WTC11 (cell line): ENCODE data around the gene COL19A1. TPM values are rescaled to one million over a fixed set of nuclear protein-coding genes. Genes with fewer than 3 reads are reported as not detected.

Source experiments
- ATAC-seq: fragments of 200-7000 bp; cut with Tn5 transposase; 2 replicates; pipeline ENCODE4 v1.10.0; 2021; ENCODE audit warnings: mild to moderate bottlenecking, moderate library complexity
- CTCF ChIA-PET: fragments of 300-600 bp; sonication (Branson Sonifier 250); formaldehyde crosslinking; loops from one replicate; lab custom pipeline; 2021; ENCODE audit warnings: antibody characterized with exemption; lab: Charles Lee
- POLR2A ChIA-PET: fragments of 350-600 bp; sonication (Branson Sonifier 250); formaldehyde crosslinking; loops from one replicate; lab custom pipeline; 2021; ENCODE audit warnings: antibody characterized with exemption; lab: Charles Lee
- DNase-seq: peaks from one replicate; pipeline ENCODE4 v3.0.0; 2021; ENCODE audit warnings: low spot score
- H3K27ac Mint-ChIP-seq: 2 replicates; pipeline ENCODE4 v1.8.0; 2021; ENCODE audit warnings: mixed read lengths
- H3K27me3 Mint-ChIP-seq: 2 replicates; pipeline ENCODE4 v1.8.0; 2021; ENCODE audit warnings: low read depth, mild to moderate bottlenecking, moderate library complexity, mixed read lengths
- H3K36me3 Mint-ChIP-seq: 2 replicates; pipeline ENCODE4 v1.8.0; 2021; ENCODE audit warnings: mixed read lengths
- H3K4me1 Mint-ChIP-seq: 2 replicates; pipeline ENCODE4 v1.8.0; 2022; ENCODE audit warnings: mixed read lengths
- H3K4me3 Mint-ChIP-seq: 2 replicates; pipeline ENCODE4 v1.8.0; 2021; ENCODE audit warnings: mild to moderate bottlenecking, moderate library complexity, mixed read lengths
- H3K9me3 Mint-ChIP-seq: 2 replicates; pipeline ENCODE4 v1.8.0; 2021; ENCODE audit warnings: mixed read lengths
- ATF2 ChIP-seq: sonication (generic); formaldehyde crosslinking; IDR thresholded peaks from 2 replicates; pipeline ENCODE4 v1.8.1; 2022; ENCODE audit warnings: low read depth, missing genetic modification reagents, borderline replicate concordance
- CDX4 ChIP-seq: fragments of 250-450 bp; sonication (Bioruptor Pico); IDR thresholded peaks from 2 replicates; pipeline ENCODE4 v1.9.0; 2021; ENCODE audit warnings: moderate library complexity, mild to moderate bottlenecking, inconsistent platforms, borderline replicate concordance
- CREM ChIP-seq: sonication (generic); formaldehyde crosslinking; IDR thresholded peaks from 2 replicates; pipeline ENCODE4 v1.8.1; 2022; ENCODE audit warnings: mild to moderate bottlenecking, missing genetic modification reagents, moderate library complexity
- EMX1 ChIP-seq: fragments of 250-450 bp; sonication (Bioruptor Pico); IDR thresholded peaks from 2 replicates; pipeline ENCODE4 v1.8.0; 2021; ENCODE audit warnings: mild to moderate bottlenecking
- ERG ChIP-seq: fragments of 250-450 bp; sonication (Bioruptor Pico); IDR thresholded peaks from 2 replicates; pipeline ENCODE4 v1.8.0; 2021; ENCODE audit warnings: mild to moderate bottlenecking
- ESRRA ChIP-seq: sonication (generic); formaldehyde crosslinking; IDR thresholded peaks from 2 replicates; pipeline ENCODE4 v1.8.1; 2022; ENCODE audit warnings: mild to moderate bottlenecking, missing genetic modification reagents, borderline replicate concordance
- GABPB1 ChIP-seq: sonication (generic); formaldehyde crosslinking; IDR thresholded peaks from 2 replicates; pipeline ENCODE4 v1.8.1; 2023; ENCODE audit warnings: mild to moderate bottlenecking, missing genetic modification reagents
- GTF2I ChIP-seq: fragments of 250-450 bp; sonication (Bioruptor Pico); conservative IDR thresholded peaks from 2 replicates; pipeline ENCODE4 v1.4.0; 2021; ENCODE audit warnings: mild to moderate bottlenecking
- HMGA2 ChIP-seq: fragments of 250-450 bp; sonication (Bioruptor Pico); IDR thresholded peaks from 2 replicates; pipeline ENCODE4 v1.4.0; 2021; ENCODE audit warnings: mild to moderate bottlenecking, moderate library complexity
- IRF1 ChIP-seq: sonication (generic); formaldehyde crosslinking; IDR thresholded peaks from 2 replicates; pipeline ENCODE4 v1.8.0; 2023; ENCODE audit warnings: missing genetic modification reagents
- NR2C2 ChIP-seq: sonication (generic); formaldehyde crosslinking; IDR thresholded peaks from 2 replicates; pipeline ENCODE4 v1.8.0; 2022; ENCODE audit warnings: mild to moderate bottlenecking, missing genetic modification reagents
- SMAD3 ChIP-seq: sonication (generic); formaldehyde crosslinking; IDR thresholded peaks from 2 replicates; pipeline ENCODE4 v1.8.0; 2022; ENCODE audit warnings: missing genetic modification reagents, mild to moderate bottlenecking, borderline replicate concordance
- SOX15 ChIP-seq: fragments of 250-450 bp; sonication (Bioruptor Pico); IDR thresholded peaks from 2 replicates; pipeline ENCODE4 v1.9.0; 2021; ENCODE audit warnings: mild to moderate bottlenecking
- TEAD4 ChIP-seq: sonication (generic); formaldehyde crosslinking; IDR thresholded peaks from 2 replicates; pipeline ENCODE4 v1.8.0; 2022; ENCODE audit warnings: mild to moderate bottlenecking, missing genetic modification reagents
- ZBTB43 ChIP-seq: sonication (generic); formaldehyde crosslinking; IDR thresholded peaks from 2 replicates; pipeline ENCODE4 v1.8.1; 2023; ENCODE audit warnings: mild to moderate bottlenecking, missing genetic modification reagents
- ZMAT4 ChIP-seq: fragments of 250-450 bp; sonication (Bioruptor Pico); IDR thresholded peaks from 2 replicates; pipeline ENCODE4 v1.9.0; 2021; ENCODE audit warnings: mild to moderate bottlenecking
- ZNF121 ChIP-seq: sonication (generic); formaldehyde crosslinking; IDR thresholded peaks from 2 replicates; pipeline ENCODE4 v1.8.0; 2023; ENCODE audit warnings: missing genetic modification reagents
- ZNF317 ChIP-seq: sonication (generic); formaldehyde crosslinking; IDR thresholded peaks from 2 replicates; pipeline ENCODE4 v1.8.1; 2023; ENCODE audit warnings: low read depth, mild to moderate bottlenecking, moderate library complexity, missing genetic modification reagents, borderline replicate concordance
- ZNF396 ChIP-seq: fragments of 250-450 bp; sonication (Bioruptor Pico); IDR thresholded peaks from 2 replicates; pipeline ENCODE4 v1.8.0; 2021; ENCODE audit warnings: mild to moderate bottlenecking, moderate library complexity, borderline replicate concordance
- total RNA-seq: library from RNA; stranded (reverse); gene quantifications from 3 replicates; pipeline ENCODE4 v1.2.3, GENCODE V29; 2021

Gene COL19A1
- total RNA-seq, 1 experiment from 2014 or later, result not detected

GRCh38 chr6:70175770-70176169 lies 309.4 kb downstream of the COL19A1 start (continued):
- TF ChIP-seq ZMAT4 (CRISPR knock-in tag) (no peak), EMX1 (CRISPR knock-in tag) (no peak)

GRCh38 chr6:70176842-70177550 lies 310.6 kb downstream of the COL19A1 start:
- no peak for DNase-seq
- ATAC-seq, result no peak
- POLR2A ChIA-PET, result no interaction called here
- no peak for TF ChIP-seq GTF2I (CRISPR knock-in tag)
- no peak for TF ChIP-seq ZNF317 (CRISPR knock-in tag)
- no peak for TF ChIP-seq ZNF121 (CRISPR knock-in tag)
- TF ChIP-seq ZBTB43 (CRISPR knock-in tag), result no peak
- no peak for TF ChIP-seq ESRRA (CRISPR knock-in tag)
- TF ChIP-seq CREM (CRISPR knock-in tag), result no peak
- no peak for TF ChIP-seq ZNF396
- CTCF ChIA-PET, result no interaction called here
- Mint-ChIP-seq H3K4me1 (no peaks in the 10 kb centered on the region), H3K9me3 (peaks cover 10% of the 10 kb centered on the region; the same call in 1 of the 2 replicates), H3K27ac (no peak overlapping the region), H3K36me3 (no peaks in the 10 kb centered on the region), H3K4me3 (no peak overlapping the region), H3K27me3 (no peaks in the 10 kb centered on the region)

GRCh38 chr6:70180183-70180900 lies 314.0 kb downstream of the COL19A1 start:
- peaks cover 10% of the 10 kb centered on the region; the same call in 1 of the 2 replicates for H3K9me3 Mint-ChIP-seq
- TF ChIP-seq IRF1 (CRISPR knock-in tag), result no peak
- TF ChIP-seq, all 79 proteins: peak for 0
- no peaks in the 10 kb centered on the region for H3K4me1 Mint-ChIP-seq
- CTCF ChIA-PET, result no interaction called here
- H3K27me3 Mint-ChIP-seq, result no peaks in the 10 kb centered on the region
- H3K27ac Mint-ChIP-seq, result no peak overlapping the region
- no peaks in the 10 kb centered on the region for H3K36me3 Mint-ChIP-seq
- ATAC-seq (no peak), DNase-seq (no peak)
- no peak overlapping the region for H3K4me3 Mint-ChIP-seq
- POLR2A ChIA-PET, result no interaction called here

GRCh38 chr6:70180901-70181599 lies 314.7 kb downstream of the COL19A1 start:
- ChIA-PET POLR2A (no interaction called here), CTCF (interaction anchor here (0.6 kb wide), 1 partner anchor 268 kb away, joined by 3 read pairs; no protein-coding TSS in a partner anchor)
- Mint-ChIP-seq H3K27me3 (no peaks in the 10 kb centered on the region), H3K9me3 (peaks cover 10% of the 10 kb centered on the region; the same call in 1 of the 2 replicates), H3K36me3 (no peaks in the 10 kb centered on the region), H3K27ac (no peak overlapping the region), H3K4me3 (no peak overlapping the region), H3K4me1 (no peaks in the 10 kb centered on the region)
- no peak for ATAC-seq
- DNase-seq, result no peak
- TF ChIP-seq GTF2I (CRISPR knock-in tag), result no peak
- no peak for TF ChIP-seq CDX4
- no peak for TF ChIP-seq TEAD4
- TF ChIP-seq SMAD3 (CRISPR knock-in tag), result no peak
- no peak for TF ChIP-seq HMGA2
- TF ChIP-seq ATF2 (CRISPR knock-in tag), result no peak
- TF ChIP-seq ERG (CRISPR knock-in tag), result no peak
- no peak for TF ChIP-seq NR2C2 (CRISPR knock-in tag)
- no peak for TF ChIP-seq SOX15 (CRISPR knock-in tag)
- no peak for TF ChIP-seq ZMAT4 (CRISPR knock-in tag)
- TF ChIP-seq GABPB1 (CRISPR knock-in tag), result no peak
- no peak for TF ChIP-seq IRF1 (CRISPR knock-in tag)
